ENCODE measurements around the gene TGIF1.
"Not testable (repeated sequence)": the region's sequence is repeated elsewhere in the genome, so short reads cannot be mapped to it uniquely, and the experiment has no call there.

The TGIF1 gene
- 84.0 to 94.5 reads per million in 2 donors for total RNA-seq

DNA sequence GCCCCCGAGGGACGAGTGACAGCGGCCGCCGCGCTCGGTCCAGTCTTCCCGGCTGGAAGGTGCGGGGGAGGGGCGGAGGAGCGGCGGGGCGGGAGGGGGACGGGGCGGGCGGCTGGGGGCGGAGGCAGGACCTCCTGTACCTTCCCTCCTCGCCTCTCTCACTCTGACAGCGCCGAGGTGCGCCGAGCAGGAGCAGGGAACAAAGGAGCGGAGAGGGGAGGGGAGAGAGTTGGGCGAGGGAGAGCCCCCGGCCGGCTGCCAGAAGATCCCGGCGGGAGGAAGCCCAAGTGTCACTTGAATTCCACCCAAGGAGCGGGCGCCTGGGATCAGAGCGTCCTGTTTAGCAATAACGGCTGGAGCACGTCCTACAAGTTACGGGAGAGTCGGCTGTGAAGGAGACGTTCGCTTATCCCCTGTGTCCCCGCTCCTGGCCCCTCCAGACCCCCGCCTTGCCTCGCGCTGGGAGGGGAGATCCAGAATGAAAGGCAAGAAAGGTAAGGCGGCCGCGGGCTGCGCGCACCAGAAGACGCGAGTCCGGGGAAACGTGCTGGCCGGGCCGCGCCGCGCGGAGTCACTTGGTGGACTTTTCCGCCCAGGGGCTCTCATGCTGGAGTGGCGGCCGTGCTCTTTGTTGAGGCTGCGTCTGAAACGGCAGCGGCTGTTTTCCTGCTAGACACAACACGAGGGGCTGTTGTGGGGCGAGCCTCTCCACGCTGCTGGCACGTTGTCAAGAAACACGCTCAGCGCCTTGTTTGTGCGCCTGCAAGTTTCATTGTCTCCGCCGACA is at the start of gene TGIF1:
Gene TGIF1 (plus strand): TSS at position 161 of the 787 bp plus-strand sequence. CDS start 318 bp downstream, at position 479.
- peak; percentile 68 for DNase-seq

DNA sequence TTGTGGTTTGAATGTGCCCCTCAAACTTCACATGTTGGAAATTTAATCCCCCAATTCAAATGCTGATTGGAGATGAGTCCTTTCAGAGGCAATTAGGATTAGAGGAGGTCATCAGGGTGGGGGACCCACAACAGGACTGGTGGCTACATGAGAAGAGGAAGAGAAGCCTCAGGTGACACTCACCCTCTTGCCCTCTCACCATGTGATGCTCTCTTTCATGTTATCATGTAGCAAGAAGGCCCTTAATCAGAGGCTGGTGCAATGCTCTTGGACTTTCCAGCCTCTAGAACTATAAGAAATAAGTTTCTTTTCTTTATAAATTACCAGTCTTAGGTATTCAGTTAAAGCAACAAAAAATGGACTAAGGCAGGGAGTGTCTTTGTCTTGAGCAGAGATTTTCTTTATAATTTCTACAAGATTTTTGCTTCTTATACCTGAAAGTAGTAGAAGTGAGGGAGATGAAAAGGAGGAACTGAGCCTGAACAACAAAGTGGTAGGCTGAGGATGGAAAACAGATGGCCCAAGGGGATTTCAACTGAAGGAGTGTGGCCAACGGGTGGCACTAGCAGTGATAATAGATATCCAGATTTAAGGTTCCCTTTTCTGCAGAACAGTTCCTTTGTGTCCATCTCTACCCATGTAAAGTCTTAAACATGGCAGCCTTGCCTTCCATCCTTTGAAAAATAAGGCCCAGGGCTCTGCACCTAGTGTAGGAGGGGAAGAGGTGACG is 49.2 kb upstream of the TGIF1 start:
- no peak for DNase-seq

DNA sequence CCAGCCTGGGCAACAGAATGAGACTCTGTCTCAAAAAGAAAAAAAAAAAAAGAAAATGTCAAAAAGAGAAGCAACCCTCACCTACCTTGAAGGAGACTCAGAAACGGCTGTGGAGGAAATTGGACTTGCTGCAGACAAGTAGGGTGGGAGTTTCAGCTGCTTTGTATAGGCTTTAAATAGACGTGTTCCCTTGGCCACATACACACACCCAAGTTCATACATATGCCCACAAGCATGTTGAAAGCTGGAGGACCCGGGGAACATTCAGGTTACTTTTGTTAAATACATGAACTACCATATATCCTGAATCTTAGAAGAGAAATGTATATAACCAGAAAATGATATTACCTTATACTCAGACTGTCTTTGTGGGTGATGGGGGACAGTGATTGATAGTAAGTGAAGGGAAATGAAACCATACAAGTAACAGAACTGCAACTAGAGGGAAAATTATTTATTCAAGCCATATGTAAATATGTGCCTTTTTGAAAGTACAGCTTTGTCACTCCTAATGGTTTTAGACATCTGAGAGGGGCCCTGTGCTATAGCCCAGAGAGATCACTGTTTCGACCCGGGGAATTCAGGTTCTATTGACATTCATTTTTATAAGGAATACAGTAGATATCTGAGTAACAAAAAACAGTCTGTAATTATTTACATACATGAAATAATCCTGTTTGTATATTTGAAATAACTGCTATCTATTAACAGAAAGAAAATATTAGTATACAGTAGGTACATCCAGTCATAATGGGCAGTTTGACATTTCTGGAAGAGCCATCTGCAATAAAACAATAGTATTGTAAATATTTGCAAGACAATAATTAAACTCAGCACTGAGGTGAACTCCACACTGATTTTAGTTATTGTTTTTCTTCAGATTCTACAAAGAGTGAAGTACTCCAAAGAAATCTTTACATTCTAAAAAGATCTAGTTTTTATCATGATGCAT is 48.0 kb upstream of the TGIF1 start:
- no peak for DNase-seq

DNA sequence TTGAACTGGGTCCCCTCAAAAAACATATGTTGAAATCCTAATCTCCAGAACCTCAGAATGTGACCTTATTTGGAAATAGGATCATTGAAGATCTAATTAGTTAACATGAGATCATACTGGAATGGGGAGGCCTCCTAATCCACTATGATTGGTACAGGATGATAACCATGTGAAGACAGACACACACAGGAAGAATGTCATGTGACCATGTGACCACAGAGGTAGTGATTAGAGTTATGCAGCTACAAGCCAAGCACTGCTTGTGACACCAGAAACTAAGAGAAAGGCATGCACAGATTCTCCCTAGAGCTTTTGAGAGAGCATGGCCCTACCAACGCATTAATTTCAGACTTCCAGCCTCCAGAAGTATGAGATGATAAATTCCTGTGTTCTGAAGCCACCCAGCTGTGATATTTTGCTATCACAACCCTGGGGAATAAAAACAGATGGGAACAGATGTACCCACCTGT is 47.0 kb upstream of the TGIF1 start:
- no peak for DNase-seq

- no peak for DNase-seq
Observed at GRCh38 chr18:3405713-3406112, 44.3 kb upstream of the TGIF1 start.

- DNase-seq: no peak
Observed at GRCh38 chr18:3408107-3408506, 41.9 kb upstream of the TGIF1 start.

GRCh38 chr18:3409811-3410210 is 40.2 kb upstream of the TGIF1 start:
- DNase-seq: no peak

DNA sequence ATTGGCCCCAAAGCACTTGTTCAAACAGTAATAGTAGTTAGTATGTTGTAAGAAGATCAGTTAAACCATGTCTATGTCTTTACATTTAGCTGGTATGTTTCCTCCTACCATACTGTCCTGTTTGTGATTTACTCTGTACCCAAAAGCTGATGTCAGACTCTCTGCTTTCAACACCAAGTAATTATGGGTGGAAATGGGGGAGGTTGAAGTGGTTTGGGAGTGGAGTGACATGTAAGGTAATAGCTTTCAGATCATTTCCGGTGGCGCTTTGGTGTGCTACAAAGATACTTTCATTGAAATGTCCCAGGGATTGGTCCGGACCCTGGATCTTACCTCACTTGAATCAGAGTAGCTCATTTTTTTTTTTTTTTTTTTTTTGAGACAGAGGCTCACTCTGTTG is 39.7 kb upstream of the TGIF1 start:
- DNase-seq: no peak

- not testable (repeated sequence) for DNase-seq
Observed at GRCh38 chr18:3410876-3411275, 39.1 kb upstream of the TGIF1 start.

DNA sequence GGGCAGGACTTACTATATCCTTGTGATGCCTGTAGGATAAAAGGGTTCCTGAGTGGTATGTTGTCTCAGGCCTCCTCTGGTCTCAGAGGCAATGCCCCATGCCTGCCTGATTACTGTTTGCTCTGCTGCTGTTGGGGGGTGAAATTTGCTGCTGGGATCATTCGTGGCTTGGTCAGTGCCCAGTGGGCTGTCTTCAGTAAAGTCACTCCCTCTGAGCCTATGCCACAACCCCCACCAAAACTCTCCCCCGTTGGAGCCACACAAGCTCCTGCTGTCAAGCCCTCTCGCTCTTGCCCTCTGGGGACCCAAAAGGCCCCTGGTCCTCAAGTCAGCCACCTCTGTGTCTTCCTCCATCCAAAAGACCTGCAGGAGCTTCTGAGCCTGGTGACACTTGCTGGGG is 38.6 kb upstream of the TGIF1 start:
- DNase-seq: no peak

GRCh38 chr18:3411854-3412268 is 38.1 kb upstream of the TGIF1 start:
- DNase-seq: peak; percentile 7

DNA sequence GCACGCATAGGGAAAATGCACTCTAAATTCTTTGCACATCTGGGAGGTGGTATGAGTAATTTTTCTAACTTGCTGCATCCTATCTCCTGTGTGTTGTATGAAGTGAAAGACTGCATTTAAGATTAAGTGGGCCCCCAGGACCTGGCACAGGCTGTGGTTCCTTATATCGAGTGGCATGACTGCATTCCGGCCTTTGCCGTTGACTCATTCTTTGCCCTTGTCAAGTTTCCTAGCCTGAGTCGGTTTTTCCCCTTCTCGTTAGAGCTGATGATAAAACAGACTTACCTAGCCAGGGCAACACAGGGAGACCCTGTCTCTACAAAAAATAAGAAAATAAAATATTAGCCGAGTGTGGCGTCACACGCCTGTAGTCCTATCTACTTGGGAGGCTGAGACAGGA is 37.4 kb upstream of the TGIF1 start:
- DNase-seq: not testable (repeated sequence)

DNA sequence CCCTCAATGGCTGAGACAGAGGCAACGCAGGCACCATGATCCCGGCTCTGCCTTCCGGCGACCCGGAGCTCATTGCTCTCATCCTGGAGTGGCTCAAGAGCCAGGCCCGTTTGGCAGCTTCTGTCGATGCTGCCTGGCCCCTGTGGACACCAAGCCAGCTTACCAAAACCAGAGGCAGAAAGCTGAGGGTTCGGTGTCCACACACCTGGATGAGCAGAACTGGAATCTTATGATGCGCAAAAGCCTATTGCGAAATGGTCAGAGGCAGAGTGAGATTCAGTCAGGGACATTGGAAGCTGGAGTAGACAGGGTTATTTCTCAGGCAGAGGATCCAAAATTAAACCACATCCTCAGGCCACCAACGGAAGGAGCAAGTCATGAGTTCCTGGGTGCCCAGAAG is 34.9 kb upstream of the TGIF1 start:
- DNase-seq: no peak

GRCh38 chr18:3418083-3418482 is 31.9 kb upstream of the TGIF1 start:
- no peak for DNase-seq

DNA sequence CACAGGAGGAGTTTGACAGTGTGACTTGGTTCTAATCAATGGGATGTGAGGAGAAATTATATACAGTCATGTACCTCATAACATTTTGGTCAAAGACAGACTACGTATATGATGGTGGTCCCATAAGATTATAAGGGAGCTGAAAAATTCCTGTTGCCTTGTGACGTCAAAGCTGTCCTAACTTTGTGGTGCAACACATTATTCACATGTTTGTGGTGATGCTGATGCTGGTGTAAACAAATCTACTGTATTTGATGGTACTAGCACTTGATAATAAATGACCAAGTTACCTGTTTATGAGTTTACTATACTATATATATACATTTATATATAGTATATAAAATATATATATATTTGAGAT is 29.1 kb upstream of the TGIF1 start:
- DNase-seq: no peak

- no peak for DNase-seq
Observed at GRCh38 chr18:3422905-3423304, 27.1 kb upstream of the TGIF1 start.

DNA sequence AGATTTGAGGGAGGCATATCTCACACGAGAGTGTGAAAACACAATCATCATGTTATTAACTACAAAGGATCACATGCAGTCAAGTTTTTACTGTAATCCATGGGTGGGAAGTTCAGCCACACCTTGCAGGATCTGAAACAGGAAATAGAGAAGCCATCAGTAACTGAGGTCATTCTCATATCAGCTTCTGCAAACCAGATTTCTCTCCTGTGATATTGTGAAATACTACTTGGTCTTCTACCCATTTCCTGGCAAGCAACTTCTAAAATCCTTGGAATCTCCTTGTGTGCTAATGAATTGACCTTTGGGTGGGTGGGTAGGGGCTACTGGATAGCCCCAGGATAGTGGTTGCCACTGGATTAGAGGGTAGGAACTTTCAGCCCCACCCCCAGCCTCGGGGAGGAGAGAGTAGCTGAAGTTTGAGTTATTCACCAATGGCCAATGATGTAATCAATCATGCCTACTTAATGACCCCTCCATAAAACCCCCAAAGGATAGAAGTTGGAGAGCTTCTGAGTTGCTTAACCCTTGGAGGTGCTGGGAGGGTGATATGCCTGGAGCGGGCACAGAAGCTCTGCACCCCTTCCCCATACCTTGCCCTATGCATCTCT is 25.6 kb upstream of the TGIF1 start:
- DNase-seq: no peak

DNA sequence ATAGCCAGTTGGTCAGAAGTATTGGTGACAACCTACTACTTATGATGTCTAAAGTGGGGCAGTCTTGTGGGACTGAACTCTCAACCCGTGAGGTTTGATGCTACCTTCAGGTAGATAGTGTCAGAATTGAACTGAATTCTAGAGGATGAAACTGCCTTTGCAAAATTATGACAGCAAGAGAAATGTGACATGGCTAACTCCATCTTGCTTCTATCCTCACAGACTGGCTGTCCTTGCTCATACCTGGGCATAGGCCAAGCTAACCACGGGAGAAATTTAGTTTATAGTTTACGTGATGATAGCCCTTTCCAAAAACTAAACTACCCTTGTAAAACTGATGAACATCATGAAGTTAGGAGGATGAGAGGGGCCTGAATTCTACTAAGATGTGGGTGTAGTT is 24.9 kb upstream of the TGIF1 start:
- DNase-seq: no peak

DNA sequence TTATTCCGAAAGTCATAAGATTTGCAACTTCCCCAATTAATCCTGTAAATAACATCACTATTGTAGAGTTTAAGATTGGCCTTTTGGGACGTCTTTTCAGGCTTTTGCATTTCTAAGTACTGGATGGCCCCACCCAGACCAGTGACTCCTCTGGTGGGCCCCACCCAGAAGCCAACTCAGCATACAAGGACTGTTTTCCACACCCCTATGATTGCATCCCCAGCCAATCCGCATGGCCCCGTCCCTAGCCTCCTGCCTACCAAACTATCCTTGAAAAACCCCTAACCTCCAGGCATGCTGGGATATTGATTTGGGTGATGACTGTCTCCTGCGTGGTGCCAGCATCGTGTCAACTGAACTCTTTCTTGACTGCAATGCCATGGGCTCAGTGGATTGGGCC is 24.5 kb upstream of the TGIF1 start:
- no peak for DNase-seq

DNA sequence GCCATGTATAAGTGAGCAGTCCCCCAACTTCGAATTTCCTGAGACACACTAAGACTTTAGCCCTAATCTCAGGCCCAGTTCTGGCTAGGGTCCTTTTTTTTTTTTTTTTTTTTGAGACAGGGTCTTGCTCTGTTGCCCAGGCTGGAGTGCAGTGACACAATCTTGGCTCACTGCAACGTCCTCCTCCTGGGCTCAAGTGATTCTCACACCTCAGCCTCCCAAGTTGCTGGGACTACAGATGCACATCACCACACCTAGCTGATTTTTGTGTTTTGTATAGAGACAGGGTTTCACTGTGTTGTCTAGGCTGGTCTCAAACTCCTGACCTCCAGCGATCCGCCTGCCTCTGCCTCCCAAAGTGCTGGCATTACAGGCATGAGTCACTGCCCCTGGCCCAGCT is 23.9 kb upstream of the TGIF1 start:
- no peak for DNase-seq

- no peak for DNase-seq
Observed at GRCh38 chr18:3427944-3428343, 22.0 kb upstream of the TGIF1 start.

DNA sequence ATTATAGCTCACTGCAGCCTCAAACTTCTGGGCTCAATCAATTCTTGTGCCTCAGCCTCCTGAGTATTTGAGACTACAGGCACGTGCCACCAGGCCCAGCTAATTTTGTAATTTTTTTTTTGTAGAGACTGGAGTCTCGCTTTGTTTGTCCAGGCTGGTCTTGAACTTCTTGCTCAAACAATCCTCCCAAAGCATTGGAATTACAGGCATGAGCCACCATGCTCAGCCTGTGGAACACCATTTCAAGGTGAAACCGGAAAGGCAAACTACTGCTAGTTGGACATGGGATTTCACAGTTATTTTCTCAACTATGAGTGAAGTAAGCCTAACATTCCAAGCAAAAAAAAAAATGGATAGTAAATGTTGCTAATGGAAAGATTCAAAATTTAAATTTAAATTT is 20.9 kb upstream of the TGIF1 start:
- DNase-seq: no peak

DNA sequence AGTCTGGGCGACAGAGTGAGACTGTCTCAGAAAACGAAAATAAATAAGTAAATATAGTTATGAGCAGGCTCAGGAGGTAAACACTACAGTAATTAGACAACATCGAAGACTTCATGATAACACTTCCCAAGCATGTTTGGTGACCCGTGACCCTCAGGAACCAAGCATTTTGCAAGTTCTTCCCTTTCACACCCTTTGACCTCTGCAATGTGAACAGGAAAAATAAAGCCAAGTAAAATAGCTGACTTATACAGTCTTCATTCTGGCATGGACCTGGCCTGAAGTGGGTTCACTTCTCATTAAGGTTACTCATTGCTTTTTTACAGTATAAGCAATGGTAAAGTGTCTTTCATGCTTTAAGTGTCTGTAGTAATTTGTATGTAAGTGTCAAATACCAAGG is 15.3 kb upstream of the TGIF1 start:
- no peak for DNase-seq

Data from T-helper 9 cell (primary cell).